NB4 (cell line): ENCODE data around the gene GLOD5.
A peak's percentile ranks its signal among the peaks of the same experiment; 100 is the strongest.

Source experiments
- DNase-seq: peaks from one replicate; pipeline ENCODE4 v3.0.0; 2010; ENCODE audit warnings: low read depth
- H3K4me3 ChIP-seq: one replicate; pipeline ENCODE4 v1.5.1; 2011; ENCODE audit warnings: mild to moderate bottlenecking, low read depth, low read length, moderate library complexity
- MYC ChIP-seq: IDR thresholded peaks from 2 replicates; pipeline ENCODE4 v1.6.1; 2011; ENCODE audit warnings: low read depth, low read length
- POLR2A ChIP-seq: IDR thresholded peaks from 2 replicates; pipeline ENCODE4 v1.6.1; 2011; ENCODE audit warnings: mild to moderate bottlenecking; ENCODE audit not compliant: insufficient read length; ENCODE audit errors: extremely low read depth
- TF ChIP-seq, protein P1 (sequence below): IDR thresholded peaks from one replicate; pipeline ENCODE4 v1.5.1; 2012; ENCODE audit warnings: low read depth, low read length
- TF ChIP-seq, protein P2 (sequence below): IDR thresholded peaks from 2 replicates; pipeline ENCODE4 v1.6.1; 2011; ENCODE audit warnings: low read depth, low read length

Gene GLOD5

DNA sequence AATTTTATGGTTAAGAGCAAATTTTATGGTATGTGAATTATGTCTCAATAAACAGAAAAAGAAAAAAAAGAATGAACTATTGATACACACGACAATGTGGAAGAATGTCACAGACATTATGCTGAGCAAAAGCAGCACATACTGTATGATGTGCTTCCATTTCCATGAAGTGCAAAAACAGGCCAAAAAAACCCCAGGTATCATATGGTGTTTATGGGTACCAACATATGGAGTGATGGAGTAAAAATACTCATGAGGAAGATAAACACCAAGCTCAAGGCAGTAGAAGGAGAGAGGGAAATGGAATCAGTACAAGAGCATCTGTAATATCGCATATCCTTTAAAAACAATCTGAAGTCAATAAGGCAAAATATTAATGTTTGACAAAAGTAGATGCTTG lies 20.7 kb downstream of the GLOD5 start:
- no peak for DNase-seq
- TF ChIP-seq, protein P1, sequence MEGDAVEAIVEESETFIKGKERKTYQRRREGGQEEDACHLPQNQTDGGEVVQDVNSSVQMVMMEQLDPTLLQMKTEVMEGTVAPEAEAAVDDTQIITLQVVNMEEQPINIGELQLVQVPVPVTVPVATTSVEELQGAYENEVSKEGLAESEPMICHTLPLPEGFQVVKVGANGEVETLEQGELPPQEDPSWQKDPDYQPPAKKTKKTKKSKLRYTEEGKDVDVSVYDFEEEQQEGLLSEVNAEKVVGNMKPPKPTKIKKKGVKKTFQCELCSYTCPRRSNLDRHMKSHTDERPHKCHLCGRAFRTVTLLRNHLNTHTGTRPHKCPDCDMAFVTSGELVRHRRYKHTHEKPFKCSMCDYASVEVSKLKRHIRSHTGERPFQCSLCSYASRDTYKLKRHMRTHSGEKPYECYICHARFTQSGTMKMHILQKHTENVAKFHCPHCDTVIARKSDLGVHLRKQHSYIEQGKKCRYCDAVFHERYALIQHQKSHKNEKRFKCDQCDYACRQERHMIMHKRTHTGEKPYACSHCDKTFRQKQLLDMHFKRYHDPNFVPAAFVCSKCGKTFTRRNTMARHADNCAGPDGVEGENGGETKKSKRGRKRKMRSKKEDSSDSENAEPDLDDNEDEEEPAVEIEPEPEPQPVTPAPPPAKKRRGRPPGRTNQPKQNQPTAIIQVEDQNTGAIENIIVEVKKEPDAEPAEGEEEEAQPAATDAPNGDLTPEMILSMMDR: no peak
- TF ChIP-seq, protein P2, sequence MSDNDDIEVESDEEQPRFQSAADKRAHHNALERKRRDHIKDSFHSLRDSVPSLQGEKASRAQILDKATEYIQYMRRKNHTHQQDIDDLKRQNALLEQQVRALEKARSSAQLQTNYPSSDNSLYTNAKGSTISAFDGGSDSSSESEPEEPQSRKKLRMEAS: no peak
- TF ChIP-seq POLR2A: no peak
- no peak for TF ChIP-seq MYC
- no peak overlapping the region for H3K4me3 ChIP-seq

DNA sequence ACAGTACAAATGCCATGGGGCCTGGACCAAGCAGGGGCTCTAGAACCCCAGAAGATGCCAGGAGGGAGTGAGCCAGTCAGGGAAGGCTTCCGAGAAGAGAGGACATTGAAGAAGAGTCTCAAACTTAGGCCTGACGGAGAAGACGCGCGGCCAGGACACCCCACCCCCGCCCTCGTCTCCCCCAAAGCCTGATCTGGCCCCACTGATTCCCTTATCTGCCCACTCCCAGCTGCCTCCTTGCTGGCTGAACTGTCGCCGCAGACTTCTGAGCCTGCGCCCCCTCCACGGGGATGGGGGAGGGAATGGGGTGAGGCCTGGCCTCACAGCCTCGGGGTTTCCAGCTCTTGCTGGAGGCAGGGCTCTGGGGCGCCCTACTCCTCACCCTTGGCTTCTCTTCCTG lies 21.2 kb downstream of the GLOD5 start:
- no peak for DNase-seq

DNA sequence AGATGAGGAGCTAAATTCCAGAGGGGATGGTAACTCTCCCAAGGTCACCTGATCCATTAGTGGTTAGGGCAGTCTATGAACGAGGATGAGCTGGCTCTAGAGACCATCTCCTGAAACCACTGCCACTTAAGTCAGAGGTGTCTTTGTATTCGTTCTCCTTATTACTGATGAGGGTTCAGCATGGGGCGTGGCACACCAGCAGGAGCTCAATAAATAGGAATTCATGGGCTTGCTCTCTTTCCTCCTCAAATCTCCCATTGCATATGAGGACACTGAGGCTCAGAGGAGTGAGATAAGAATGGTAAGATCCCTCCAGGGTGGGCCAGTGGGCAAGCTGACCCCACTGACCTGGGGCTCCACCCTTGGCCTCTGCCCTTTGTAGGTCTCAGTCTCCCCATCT lies 23.2 kb downstream of the GLOD5 start:
- H3K4me3 ChIP-seq: no peak overlapping the region
- TF ChIP-seq, protein P1: no peak
- DNase-seq: no peak

More for the DNA sequence above, 21.2 kb downstream of the GLOD5 start:
- H3K4me3 ChIP-seq: no peak overlapping the region
- TF ChIP-seq, protein P1: no peak
- TF ChIP-seq, protein P2: no peak
- TF ChIP-seq POLR2A: no peak
- TF ChIP-seq MYC: no peak

DNA sequence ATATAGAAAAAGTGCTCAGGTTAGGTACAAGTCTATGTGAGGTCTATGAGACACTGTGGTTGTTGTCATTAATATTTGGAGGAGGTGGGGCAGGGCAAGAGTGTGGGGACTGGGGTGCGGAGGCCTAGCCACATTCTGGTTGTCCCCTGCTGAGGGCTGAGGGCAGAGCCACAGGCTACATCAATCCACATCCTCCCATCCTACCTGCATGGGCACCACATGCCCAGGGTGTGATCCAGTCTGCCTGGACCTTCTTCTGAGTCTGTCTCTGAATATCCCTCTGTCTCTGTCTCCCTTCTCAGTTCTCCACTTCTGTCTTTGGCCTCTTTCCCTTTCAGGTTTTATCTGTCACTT lies 23.6 kb downstream of the GLOD5 start:
- DNase-seq: no peak
- no peak overlapping the region for H3K4me3 ChIP-seq
- TF ChIP-seq, protein P1: no peak
- TF ChIP-seq, protein P2: no peak
- no peak for TF ChIP-seq POLR2A
- TF ChIP-seq MYC: no peak

DNA sequence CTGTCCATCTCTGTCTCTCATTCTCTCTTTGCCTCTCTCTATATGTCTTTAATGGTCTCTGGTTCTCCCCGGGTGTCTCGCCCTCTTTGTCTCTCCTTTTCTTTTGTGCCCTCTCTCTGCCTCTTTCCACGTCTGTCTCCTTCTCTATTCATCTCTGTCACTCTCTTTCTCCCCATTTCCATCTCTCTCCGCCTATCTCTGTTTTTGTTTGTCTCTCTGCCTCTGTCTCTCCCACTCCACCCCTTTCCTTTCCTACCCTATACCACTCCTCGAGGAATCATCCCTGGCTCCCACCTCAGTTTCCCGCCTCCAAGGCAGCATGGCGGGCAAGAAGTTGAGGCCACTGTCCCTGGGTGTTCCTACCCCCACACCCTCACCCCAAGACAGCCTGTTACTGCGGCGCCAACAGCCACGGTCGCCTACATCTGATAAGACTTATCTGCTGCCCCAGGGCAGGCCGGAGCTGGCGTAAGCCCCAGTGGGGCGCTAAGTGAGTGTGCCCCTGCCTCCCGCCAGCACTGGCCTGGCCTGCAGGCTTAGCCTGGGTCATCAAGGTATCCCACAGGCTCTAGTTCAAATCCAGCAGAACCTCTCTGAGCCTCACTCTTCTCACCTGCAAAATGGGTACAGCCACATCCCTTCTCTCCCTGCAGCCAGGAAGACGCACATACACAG lies 24.1 kb downstream of the GLOD5 start:
- no peak overlapping the region for H3K4me3 ChIP-seq
- no peak for TF ChIP-seq POLR2A
- no peak for TF ChIP-seq MYC
- TF ChIP-seq, protein P2: no peak
- TF ChIP-seq, protein P1: no peak

DNA sequence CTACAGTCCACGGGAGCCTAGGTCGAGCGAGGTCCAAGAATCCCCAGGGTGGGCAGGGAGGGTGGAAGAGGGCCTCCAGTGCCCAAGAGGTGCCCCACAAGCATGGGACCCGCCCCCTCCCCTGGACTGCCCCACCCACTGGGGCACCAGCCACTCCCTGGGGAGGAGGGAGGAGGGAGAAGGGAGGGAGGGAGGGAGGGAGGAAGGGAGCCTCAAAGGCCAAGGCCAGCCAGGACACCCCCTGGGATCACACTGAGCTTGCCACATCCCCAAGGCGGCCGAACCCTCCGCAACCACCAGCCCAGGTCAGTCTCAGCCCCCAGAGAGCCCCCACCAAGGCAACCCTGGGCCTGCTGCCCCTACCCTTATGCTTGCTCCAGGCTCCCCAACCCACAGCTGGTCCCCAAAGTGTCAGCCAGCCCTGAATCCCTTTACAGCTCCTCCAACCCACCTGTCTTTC lies 24.8 kb downstream of the GLOD5 start, which contains the start of gene GATA1:
Gene GATA1 (plus strand): TSS at position 250 of the 460 bp plus-strand sequence. CDS start 4,520 bp downstream, outside the sequence.
- TF ChIP-seq, protein P2: no peak
- TF ChIP-seq POLR2A (no peak), MYC (no peak)
- TF ChIP-seq, protein P1: no peak
- peak; percentile 35 for DNase-seq
- H3K4me3 ChIP-seq: no peak within 1 kb of the TSS

More for the DNA sequence above, 24.1 kb downstream of the GLOD5 start:
- DNase-seq: no peak
